Measurements from ENCODE around the gene SET. TPM values are rescaled to one million over a fixed set of nuclear protein-coding genes. Genes with fewer than 3 reads are reported as not detected.

The SET gene
- polyA plus RNA-seq, 1 of the 3 experiments (the other 2 are of a cell fraction), result 64.6 TPM

DNA sequence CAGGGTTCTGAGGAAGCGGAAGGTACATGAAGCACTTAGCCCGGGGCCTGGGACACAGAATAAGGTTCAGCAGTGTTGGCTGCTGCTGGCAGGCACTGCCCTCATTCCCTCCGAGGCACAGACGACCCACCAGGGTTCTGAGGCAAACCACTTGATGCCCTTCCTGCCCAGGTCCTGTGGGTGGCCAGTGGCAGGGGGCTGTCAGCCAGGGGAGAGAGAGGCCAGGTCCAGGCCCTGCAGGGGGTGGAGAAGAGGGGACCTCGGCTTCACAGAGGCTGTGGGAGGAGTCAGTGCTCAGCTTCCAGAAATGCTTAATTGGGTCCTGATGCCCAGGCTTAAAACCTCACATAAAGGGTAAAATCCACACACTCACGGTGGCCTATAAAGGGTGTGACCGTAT is 39.3 kb downstream of the SET start:
- ChIA-PET POLR2A (interaction anchor here (1.1 kb wide), 1 partner anchor 90 kb away, joined by 4 read pairs; the partner anchor contains the start of gene ENDOG), CTCF (interaction anchor here (1.0 to 1.3 kb wide), 2 partner anchors 25 to 65 kb away, joined by 3 read pairs; no protein-coding TSS in a partner anchor)
- H3K4me3 ChIP-seq (ENCODE audit: low read depth in 2 of 2, low read length in 1 of 2), result no peak overlapping the region
- H3K36me3 ChIP-seq (replicated peaks in 1 of 2; ENCODE audit: control insufficient read depth in 1 of 2, insufficient read depth in 2 of 2, low read length in 1 of 2), result peaks cover 0 to 4% of the 10 kb centered on the region in 2 experiments
- no peak for TF ChIP-seq TCF12 (IDR thresholded peaks at IDR 0.05)
- no peak for TF ChIP-seq NRF1 (IDR thresholded peaks at IDR 0.05; ENCODE audit: low read depth, low read length)
- TF ChIP-seq, protein P1, sequence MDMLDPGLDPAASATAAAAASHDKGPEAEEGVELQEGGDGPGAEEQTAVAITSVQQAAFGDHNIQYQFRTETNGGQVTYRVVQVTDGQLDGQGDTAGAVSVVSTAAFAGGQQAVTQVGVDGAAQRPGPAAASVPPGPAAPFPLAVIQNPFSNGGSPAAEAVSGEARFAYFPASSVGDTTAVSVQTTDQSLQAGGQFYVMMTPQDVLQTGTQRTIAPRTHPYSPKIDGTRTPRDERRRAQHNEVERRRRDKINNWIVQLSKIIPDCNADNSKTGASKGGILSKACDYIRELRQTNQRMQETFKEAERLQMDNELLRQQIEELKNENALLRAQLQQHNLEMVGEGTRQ (IDR thresholded peaks at IDR 0.05; ENCODE audit: borderline replicate concordance, low read depth, low read length), result no peak
- TF ChIP-seq SMC3 (IDR thresholded peaks at IDR 0.05; ENCODE audit: low read depth, low read length), result no peak
- TF ChIP-seq, protein P2, sequence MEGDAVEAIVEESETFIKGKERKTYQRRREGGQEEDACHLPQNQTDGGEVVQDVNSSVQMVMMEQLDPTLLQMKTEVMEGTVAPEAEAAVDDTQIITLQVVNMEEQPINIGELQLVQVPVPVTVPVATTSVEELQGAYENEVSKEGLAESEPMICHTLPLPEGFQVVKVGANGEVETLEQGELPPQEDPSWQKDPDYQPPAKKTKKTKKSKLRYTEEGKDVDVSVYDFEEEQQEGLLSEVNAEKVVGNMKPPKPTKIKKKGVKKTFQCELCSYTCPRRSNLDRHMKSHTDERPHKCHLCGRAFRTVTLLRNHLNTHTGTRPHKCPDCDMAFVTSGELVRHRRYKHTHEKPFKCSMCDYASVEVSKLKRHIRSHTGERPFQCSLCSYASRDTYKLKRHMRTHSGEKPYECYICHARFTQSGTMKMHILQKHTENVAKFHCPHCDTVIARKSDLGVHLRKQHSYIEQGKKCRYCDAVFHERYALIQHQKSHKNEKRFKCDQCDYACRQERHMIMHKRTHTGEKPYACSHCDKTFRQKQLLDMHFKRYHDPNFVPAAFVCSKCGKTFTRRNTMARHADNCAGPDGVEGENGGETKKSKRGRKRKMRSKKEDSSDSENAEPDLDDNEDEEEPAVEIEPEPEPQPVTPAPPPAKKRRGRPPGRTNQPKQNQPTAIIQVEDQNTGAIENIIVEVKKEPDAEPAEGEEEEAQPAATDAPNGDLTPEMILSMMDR (IDR thresholded peaks at IDR 0.05), result no peak
- TF ChIP-seq EP300 (IDR thresholded peaks at IDR 0.05; ENCODE audit: borderline replicate concordance in 1 of 2, low read depth in 1 of 2, low read length in 1 of 2), result no peak
- TF ChIP-seq FOXM1 (IDR thresholded peaks at IDR 0.05; ENCODE audit: low read depth), result no peak
- TF ChIP-seq, protein P3, sequence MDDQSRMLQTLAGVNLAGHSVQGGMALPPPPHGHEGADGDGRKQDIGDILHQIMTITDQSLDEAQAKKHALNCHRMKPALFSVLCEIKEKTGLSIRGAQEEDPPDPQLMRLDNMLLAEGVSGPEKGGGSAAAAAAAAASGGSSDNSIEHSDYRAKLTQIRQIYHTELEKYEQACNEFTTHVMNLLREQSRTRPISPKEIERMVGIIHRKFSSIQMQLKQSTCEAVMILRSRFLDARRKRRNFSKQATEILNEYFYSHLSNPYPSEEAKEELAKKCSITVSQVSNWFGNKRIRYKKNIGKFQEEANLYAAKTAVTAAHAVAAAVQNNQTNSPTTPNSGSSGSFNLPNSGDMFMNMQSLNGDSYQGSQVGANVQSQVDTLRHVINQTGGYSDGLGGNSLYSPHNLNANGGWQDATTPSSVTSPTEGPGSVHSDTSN (IDR thresholded peaks at IDR 0.05), result no peak
- TF ChIP-seq RCOR1 (IDR thresholded peaks at IDR 0.05; ENCODE audit: low read length), result no peak
- TF ChIP-seq RFX5 (IDR thresholded peaks at IDR 0.05; ENCODE audit: low read length), result no peak
- TF ChIP-seq TAF1 (IDR thresholded peaks at IDR 0.05; ENCODE audit: borderline replicate concordance, low read depth, low read length), result no peak
- TF ChIP-seq RAD21 (IDR thresholded peaks at IDR 0.05; ENCODE audit: low read length), result no peak
- H3K9ac ChIP-seq, result no peak overlapping the region
- H2AFZ ChIP-seq (ENCODE audit: low read depth), result no peak overlapping the region
- H3K27ac ChIP-seq (ENCODE audit: low read depth in 2 of 2, low read length in 1 of 2), result peak overlapping the region in 1 of 2 experiments; percentile 31; a peak in 2 of 4 replicates
- DNase-seq, result peak; percentile 60
- WGBS (ENCODE audit: low lambda C conversion rate), result 66% methylated on average over 5 of the region's 7 CpGs
- no peaks in the 10 kb centered on the region for H3K79me2 ChIP-seq (ENCODE audit: insufficient read depth)
- no peaks in the 10 kb centered on the region for H3K27me3 ChIP-seq (ENCODE audit: insufficient read depth)
- peaks cover 11% of the 10 kb centered on the region for H3F3A ChIP-seq (replicated peaks; ENCODE audit: insufficient read depth)
- H3K9me3 ChIP-seq, result no peaks in the 10 kb centered on the region
- H4K20me1 ChIP-seq (ENCODE audit: insufficient read depth), result no peaks in the 10 kb centered on the region
- peaks cover 0 to 31% of the 10 kb centered on the region in 2 experiments; a peak in 1 of 4 replicates for H3K4me1 ChIP-seq (ENCODE audit: control insufficient read depth in 1 of 2, insufficient read depth in 2 of 2, low read depth in 1 of 2, low read length in 1 of 2)
- no peak overlapping the region for H3K4me2 ChIP-seq
- no peaks in the 10 kb centered on the region for H3K9me2 ChIP-seq

DNA sequence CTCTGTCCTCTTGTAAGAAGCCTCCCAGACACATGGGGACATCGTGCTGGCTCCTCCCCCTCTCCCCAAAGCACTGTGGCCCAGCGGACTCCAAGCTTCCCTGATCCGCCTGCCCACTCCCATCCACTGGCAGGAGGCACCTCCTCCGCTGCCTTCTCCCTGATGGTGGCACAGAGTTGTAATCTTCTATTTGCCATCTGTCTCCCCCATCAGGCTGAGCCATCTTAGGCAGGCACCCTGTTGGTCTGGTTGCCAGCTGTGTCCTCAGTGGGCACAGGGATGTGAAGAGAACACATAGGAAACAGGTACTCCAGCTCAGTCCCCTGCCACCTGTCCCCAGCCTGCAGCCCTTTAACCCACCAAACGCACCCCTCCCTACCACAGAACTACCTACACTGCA is 40.3 kb downstream of the SET start:
- no peak for TF ChIP-seq RCOR1 (IDR thresholded peaks at IDR 0.05; ENCODE audit: low read length)
- no peak for TF ChIP-seq YY1 (IDR thresholded peaks at IDR 0.05; ENCODE audit: low read depth)
- 0 out of 2 replicates have a peak, but pooled peaks have one; percentile 11 for TF ChIP-seq RAD21 (IDR thresholded peaks at IDR 0.05; ENCODE audit: low read length)
- no peak for TF ChIP-seq SMC3 (IDR thresholded peaks at IDR 0.05; ENCODE audit: low read depth, low read length)
- TF ChIP-seq MEF2A (IDR thresholded peaks at IDR 0.05; ENCODE audit: borderline replicate concordance, low read depth), result no peak
- TF ChIP-seq GATA2 (CRISPR knock-in tag; IDR thresholded peaks at IDR 0.05), result peak; percentile 73
- no peak for TF ChIP-seq EZH2phosphoT487 (IDR thresholded peaks at IDR 0.05; ENCODE audit: borderline replicate concordance, low read depth)
- H3K9me3 ChIP-seq, result no peaks in the 10 kb centered on the region
- no peak overlapping the region for H3K4me3 ChIP-seq (ENCODE audit: low read depth in 2 of 2, low read length in 1 of 2)
- no peak overlapping the region for H3K4me2 ChIP-seq
- H3F3A ChIP-seq (replicated peaks; ENCODE audit: insufficient read depth), result peaks cover 11% of the 10 kb centered on the region
- no peaks in the 10 kb centered on the region for H3K79me2 ChIP-seq (ENCODE audit: insufficient read depth)
- 60% methylated on average over 5 of the region's 5 CpGs for WGBS (ENCODE audit: low lambda C conversion rate)
- DNase-seq, result peak; percentile 62
- no peak overlapping the region for H2AFZ ChIP-seq (ENCODE audit: low read depth)
- H3K27me3 ChIP-seq (ENCODE audit: insufficient read depth), result no peaks in the 10 kb centered on the region
- H3K27ac ChIP-seq (ENCODE audit: low read depth in 2 of 2, low read length in 1 of 2), result peak overlapping the region in 1 of 2 experiments; percentile 81; a peak in 2 of 4 replicates
- peaks cover 0 to 29% of the 10 kb centered on the region in 2 experiments; a peak in 1 of 4 replicates for H3K4me1 ChIP-seq (ENCODE audit: control insufficient read depth in 1 of 2, insufficient read depth in 2 of 2, low read depth in 1 of 2, low read length in 1 of 2)
- peaks cover 0 to 4% of the 10 kb centered on the region in 2 experiments for H3K36me3 ChIP-seq (replicated peaks in 1 of 2; ENCODE audit: control insufficient read depth in 1 of 2, insufficient read depth in 2 of 2, low read length in 1 of 2)
- no peaks in the 10 kb centered on the region for H3K9me2 ChIP-seq
- ChIA-PET CTCF (interaction anchor here (0.9 to 1.3 kb wide), 3 partner anchors 64 to 89 kb away, joined by 3 read pairs; partner anchors contain the start of gene ENDOG), POLR2A (interaction anchor here (1.1 kb wide), 1 partner anchor 89 kb away, joined by 4 read pairs; the partner anchor contains the start of gene ENDOG)
- H4K20me1 ChIP-seq (ENCODE audit: insufficient read depth), result no peaks in the 10 kb centered on the region
- H3K9ac ChIP-seq, result no peak overlapping the region

Measured in SK-N-SH (cell line).